ENCODE measurements around the gene LINC00305. TPM values are rescaled to one million over a fixed set of nuclear protein-coding genes. Genes with fewer than 3 reads are reported as not detected.

The LINC00305 gene
- total and polyA plus RNA-seq, 2 of the 13 experiments (the other 11 are each of a cell fraction or from before 2014, with no cell fraction given), result not detected

GRCh38 chr18:64044616-64045015, 104.3 kb downstream of the LINC00305 start:
- no peak overlapping the region for H3K27ac ChIP-seq (ENCODE audit: extremely low read length, insufficient read depth, low read length)
- FAIRE-seq (no peak), DNase-seq (ENCODE audit: low spot score) (no peak), ATAC-seq (no peak)
- ChIA-PET POLR2A (no interaction called here), CTCF (ENCODE audit: low intra/inter-chr PET ratio, low total read pairs) (no interaction called here)
- H3K36me3 ChIP-seq (replicated peaks in 1 of 2; ENCODE audit: control insufficient read depth in 1 of 2, insufficient read depth in 2 of 2, low read length in 2 of 2), result no peaks in the 10 kb centered on the region
- 5% methylated on average over 5 of the region's 5 CpGs for WGBS (ENCODE audit: low lambda C conversion rate)
- no peaks in the 10 kb centered on the region for H3K9me3 ChIP-seq (ENCODE audit: low read length)
- H3K4me1 ChIP-seq (ENCODE audit: insufficient read depth, low read length), result no peaks in the 10 kb centered on the region
- BruUV-seq (replicated peaks), result no TSS peak
- H2AFZ ChIP-seq (ENCODE audit: low read length), result no peak overlapping the region
- H3K79me2 ChIP-seq (ENCODE audit: insufficient read depth, low read length), result no peaks in the 10 kb centered on the region
- intact Hi-C loops (cut with micrococcal nuclease; ENCODE audit: unreplicated experiment) (no loop called here), in situ Hi-C loops (cut with HindIII; ENCODE audit: extremely low pct_ligation_motif_present, low pct_unique_long_range_greater_than_20kb) (no loop called here)
- no peak overlapping the region for H3K4me3 ChIP-seq (replicated peaks in 1 of 3; ENCODE audit: insufficient read depth in 1 of 3, low read depth in 2 of 3, low read length in 3 of 3)
- H3K4me2 ChIP-seq (ENCODE audit: low read depth, low read length), result no peak overlapping the region
- no peaks in the 10 kb centered on the region for H4K20me1 ChIP-seq (ENCODE audit: insufficient read depth, low read length)
- H3K9ac ChIP-seq (ENCODE audit: insufficient read depth, low read depth, low read length), result no peak overlapping the region
- no peaks in the 10 kb centered on the region for H3K27me3 ChIP-seq (ENCODE audit: control insufficient read depth in 1 of 2, insufficient read depth in 2 of 2, low read length in 2 of 2)
- TF ChIP-seq AGO2 (optimal IDR thresholded peaks at IDR 0.05; ENCODE audit: low read depth, low read length) (no peak), ZNF383 (CRISPR knock-in tag; IDR thresholded peaks at IDR 0.05; ENCODE audit: borderline replicate concordance) (no peak), REL (CRISPR knock-in tag; conservative IDR thresholded peaks at IDR 0.05) (no peak), ZBTB37 (CRISPR knock-in tag; IDR thresholded peaks at IDR 0.05) (no peak), RFX1 (IDR thresholded peaks at IDR 0.05) (no peak), NONO (IDR thresholded peaks at IDR 0.05) (no peak), NONO (CRISPR knock-in tag; conservative IDR thresholded peaks at IDR 0.05) (no peak), HNF1B (CRISPR knock-in tag; IDR thresholded peaks at IDR 0.05) (no peak), AGO1 (IDR thresholded peaks at IDR 0.05; ENCODE audit: low read depth, low read length, poor library complexity, severe bottlenecking) (no peak)
